Measurements from ENCODE around the gene ABCF1. TPM values are rescaled to one million over a fixed set of nuclear protein-coding genes. Genes with fewer than 3 reads are reported as not detected.

Gene ABCF1
- total and polyA plus RNA-seq, 9 of the 15 experiments (the other 6 are each of a cell fraction or from before 2014, with no cell fraction given): 41.6 to 193 (median 102) TPM

DNA sequence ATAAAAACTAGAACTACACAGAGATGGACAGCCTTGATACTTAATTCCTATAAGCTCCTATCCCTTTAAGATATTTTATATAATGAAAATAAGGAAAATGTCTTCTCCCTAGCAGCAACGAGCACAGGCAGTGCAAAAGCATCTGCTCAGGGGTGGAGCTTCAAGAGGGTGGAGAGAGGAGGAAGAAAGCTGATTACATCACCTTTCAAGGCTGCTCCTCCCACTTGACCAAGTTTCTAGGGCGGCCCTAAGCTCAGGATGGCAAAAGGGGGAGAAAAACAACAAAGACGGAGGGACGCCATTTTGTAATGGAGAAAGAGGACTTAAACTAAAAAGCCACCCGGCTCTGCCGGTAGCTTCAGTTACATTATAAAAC is 43.6 kb downstream of the ABCF1 start (continued):
- TF ChIP-seq ETV5 (CRISPR knock-in tag; IDR thresholded peaks at IDR 0.05; ENCODE audit: low read depth): 0 out of 2 replicates have a peak, but pooled peaks have one; percentile 1
- no peak for TF ChIP-seq RHOXF2B (CRISPR knock-in tag; conservative IDR thresholded peaks at IDR 0.05)
- peak; percentile 14; the same call in 1 of the 2 replicates for TF ChIP-seq ZSCAN32 (CRISPR knock-in tag; IDR thresholded peaks at IDR 0.05)
- no peak for TF ChIP-seq ZNF398 (CRISPR knock-in tag; IDR thresholded peaks at IDR 0.05)
- no peak for TF ChIP-seq MEIS2 (IDR thresholded peaks at IDR 0.05; ENCODE audit: partially characterized antibody)
- TF ChIP-seq THRAP3 (IDR thresholded peaks at IDR 0.05; ENCODE audit: borderline replicate concordance): no peak
- TF ChIP-seq, protein P1, sequence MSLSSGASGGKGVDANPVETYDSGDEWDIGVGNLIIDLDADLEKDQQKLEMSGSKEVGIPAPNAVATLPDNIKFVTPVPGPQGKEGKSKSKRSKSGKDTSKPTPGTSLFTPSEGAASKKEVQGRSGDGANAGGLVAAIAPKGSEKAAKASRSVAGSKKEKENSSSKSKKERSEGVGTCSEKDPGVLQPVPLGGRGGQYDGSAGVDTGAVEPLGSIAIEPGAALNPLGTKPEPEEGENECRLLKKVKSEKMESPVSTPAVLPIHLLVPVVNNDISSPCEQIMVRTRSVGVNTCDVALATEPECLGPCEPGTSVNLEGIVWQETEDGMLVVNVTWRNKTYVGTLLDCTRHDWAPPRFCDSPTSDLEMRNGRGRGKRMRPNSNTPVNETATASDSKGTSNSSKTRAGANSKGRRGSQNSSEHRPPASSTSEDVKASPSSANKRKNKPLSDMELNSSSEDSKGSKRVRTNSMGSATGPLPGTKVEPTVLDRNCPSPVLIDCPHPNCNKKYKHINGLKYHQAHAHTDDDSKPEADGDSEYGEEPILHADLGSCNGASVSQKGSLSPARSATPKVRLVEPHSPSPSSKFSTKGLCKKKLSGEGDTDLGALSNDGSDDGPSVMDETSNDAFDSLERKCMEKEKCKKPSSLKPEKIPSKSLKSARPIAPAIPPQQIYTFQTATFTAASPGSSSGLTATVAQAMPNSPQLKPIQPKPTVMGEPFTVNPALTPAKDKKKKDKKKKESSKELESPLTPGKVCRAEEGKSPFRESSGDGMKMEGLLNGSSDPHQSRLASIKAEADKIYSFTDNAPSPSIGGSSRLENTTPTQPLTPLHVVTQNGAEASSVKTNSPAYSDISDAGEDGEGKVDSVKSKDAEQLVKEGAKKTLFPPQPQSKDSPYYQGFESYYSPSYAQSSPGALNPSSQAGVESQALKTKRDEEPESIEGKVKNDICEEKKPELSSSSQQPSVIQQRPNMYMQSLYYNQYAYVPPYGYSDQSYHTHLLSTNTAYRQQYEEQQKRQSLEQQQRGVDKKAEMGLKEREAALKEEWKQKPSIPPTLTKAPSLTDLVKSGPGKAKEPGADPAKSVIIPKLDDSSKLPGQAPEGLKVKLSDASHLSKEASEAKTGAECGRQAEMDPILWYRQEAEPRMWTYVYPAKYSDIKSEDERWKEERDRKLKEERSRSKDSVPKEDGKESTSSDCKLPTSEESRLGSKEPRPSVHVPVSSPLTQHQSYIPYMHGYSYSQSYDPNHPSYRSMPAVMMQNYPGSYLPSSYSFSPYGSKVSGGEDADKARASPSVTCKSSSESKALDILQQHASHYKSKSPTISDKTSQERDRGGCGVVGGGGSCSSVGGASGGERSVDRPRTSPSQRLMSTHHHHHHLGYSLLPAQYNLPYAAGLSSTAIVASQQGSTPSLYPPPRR (CRISPR knock-in tag; IDR thresholded peaks at IDR 0.05; ENCODE audit: borderline replicate concordance): 0 out of 2 replicates have a peak, but pooled peaks have one; percentile 23
- peak; percentile 77 for TF ChIP-seq TAF9B (IDR thresholded peaks at IDR 0.05; ENCODE audit: partially characterized antibody)
- TF ChIP-seq ELF4 (CRISPR knock-in tag; IDR thresholded peaks at IDR 0.05): peak; percentile 5; the same call in 1 of the 2 replicates
- no peak for TF ChIP-seq PRPF4 (IDR thresholded peaks at IDR 0.05; ENCODE audit: insufficient read depth, low read depth, low read length, poor library complexity, severe bottlenecking)
- peak; percentile 32; the same call in 1 of the 2 replicates for TF ChIP-seq CXXC5 (CRISPR knock-in tag; IDR thresholded peaks at IDR 0.05)
- no peak for TF ChIP-seq CCNT2 (IDR thresholded peaks at IDR 0.05; ENCODE audit: borderline replicate concordance, extremely low read depth, insufficient read length, low read depth, low read length)
- TF ChIP-seq JUNB (CRISPR knock-in tag; conservative IDR thresholded peaks at IDR 0.05): peak; percentile 51; the same call in 1 of the 2 replicates
- TF ChIP-seq TAF1 (IDR thresholded peaks at IDR 0.05; ENCODE audit: control insufficient read depth, extremely low read depth, insufficient read depth, low read length, severe bottlenecking): peak; percentile 88
- peak; percentile 55; the same call in 1 of the 2 replicates for TF ChIP-seq ARID3A (IDR thresholded peaks at IDR 0.05; ENCODE audit: borderline replicate concordance, low read depth, low read length)
- TF ChIP-seq HCFC1 (IDR thresholded peaks at IDR 0.05; ENCODE audit: low read depth, low read length): peak; percentile 45; the same call in 1 of the 2 replicates
- TF ChIP-seq MYC (IDR thresholded peaks at IDR 0.05; ENCODE audit: low read depth, low read length): peak; percentile 75
- TF ChIP-seq MYC (CRISPR knock-in tag; IDR thresholded peaks at IDR 0.05; ENCODE audit: borderline replicate concordance, low read depth): no peak

Measured in K562 (cell line).